NCI-H2227 treated with DMSO at 0.1 percent for 48 hours (cell line): Measurements from ENCODE around the gene KRT76.

Experiments used
- DNase-seq: peaks from one replicate; lab custom pipeline; 2025; lab: John Stamatoyannopoulos, UW

The KRT76 gene

DNA sequence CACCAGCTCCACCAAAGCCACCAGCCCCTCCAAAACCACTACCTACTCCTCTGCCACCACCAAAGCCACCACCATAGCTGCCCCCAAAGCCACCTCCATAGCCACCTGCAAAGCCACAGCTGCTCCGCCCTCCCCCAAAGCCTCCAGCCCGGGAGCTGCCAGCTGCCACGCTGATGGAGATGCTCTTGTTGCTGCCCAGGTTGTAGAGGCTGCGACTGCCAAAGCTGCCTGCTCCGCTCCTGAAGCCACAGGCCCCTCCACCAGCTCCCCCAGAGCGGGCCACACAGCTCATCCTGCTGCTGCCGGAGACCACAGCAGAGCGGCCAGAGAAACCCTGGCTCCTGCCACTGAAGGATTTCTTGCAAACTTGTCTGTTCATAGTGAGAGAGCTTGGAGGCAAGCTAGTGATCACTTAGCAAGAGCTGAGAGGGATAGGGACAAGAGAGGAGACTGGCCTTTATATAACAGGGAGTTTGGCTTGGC lies at the start of gene KRT76:
Gene KRT76 (minus strand): TSS at position 433 of the 483 bp plus-strand sequence. CDS start 54 bp downstream, at position 379.
- no peak for DNase-seq

DNA sequence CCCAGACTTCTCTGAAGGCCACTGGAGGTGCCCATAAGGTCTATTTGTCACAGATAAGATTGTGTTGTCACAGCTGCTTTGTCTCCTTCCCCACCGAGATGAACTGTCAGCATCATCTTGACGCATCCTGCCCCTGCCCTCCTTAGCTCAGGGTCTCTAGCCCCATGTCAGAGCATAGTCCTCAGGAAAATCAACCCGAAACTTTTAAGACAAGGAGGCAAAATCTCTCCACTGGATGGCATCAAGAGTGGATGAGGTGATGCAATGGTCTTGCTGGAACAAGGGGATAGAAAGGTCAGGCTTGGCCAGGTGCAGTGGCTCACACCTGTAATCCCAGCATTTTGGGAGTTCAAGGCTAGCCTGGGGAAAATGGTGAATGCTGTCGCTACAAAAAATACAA lies 48.8 kb upstream of the KRT76 start:
- DNase-seq, result no peak

DNA sequence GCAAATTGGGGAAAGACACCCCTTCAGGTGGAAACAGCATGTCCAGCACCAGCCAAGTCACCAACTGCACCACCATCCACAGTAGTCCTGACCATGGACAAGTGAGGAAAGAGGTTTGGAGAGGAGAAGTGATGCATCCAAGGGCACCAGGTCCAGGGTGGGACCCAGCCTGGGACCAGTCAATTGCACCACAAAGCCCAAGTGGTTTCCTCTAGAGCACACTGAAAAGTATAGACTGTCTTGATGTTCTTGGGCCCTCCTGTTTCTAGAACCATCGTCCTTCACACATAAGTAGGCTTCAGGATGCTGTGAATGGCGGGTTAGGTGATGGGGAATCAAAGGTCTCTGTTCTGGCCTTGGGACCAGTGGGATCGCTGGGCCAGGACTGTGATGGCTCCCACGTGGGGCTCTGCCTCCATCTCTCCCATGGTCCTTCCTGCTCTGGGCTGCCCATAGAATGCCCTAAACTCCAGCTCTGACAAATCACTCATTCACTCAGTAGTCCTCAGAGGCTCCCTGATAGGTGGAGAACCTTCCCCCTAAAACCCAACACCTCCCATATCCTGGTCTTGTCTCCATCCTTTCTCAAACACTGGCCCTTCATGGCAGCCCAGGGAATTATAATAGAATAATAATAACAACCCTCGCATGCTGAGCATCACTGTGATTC lies 47.7 kb upstream of the KRT76 start:
- no peak for DNase-seq

DNA sequence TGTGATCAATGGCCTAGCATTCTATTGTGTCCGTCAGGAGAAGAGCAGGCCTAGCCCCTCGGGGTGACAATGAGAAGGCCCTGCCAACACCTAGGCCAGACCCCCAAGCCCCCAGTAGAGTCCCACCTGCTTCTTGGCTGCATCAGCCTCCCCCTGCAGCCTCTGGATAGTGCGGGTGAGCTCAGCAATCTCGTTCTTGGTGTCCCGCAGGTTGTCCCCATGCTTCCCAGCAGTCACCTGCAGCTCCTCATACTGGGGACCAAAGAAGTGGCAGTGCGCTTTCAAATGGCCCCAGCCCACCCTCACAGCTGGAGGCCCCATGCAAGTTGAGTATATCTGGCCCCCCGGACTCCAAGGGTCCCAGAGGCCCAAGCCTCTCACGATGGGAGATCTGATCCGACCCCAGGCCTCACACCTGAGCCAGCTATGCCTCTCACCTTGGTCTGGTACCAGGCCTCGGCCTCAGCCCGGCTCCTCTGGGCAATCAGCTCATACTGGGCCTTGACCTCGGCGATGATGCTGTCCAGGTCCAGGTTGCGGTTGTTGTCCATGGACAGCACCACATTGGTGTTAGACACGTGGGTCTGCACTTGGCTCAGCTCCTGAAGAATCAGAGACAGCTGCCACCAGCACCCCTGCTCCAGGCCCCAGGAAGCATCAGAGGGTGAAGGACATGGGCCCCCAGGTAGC lies 46.8 kb upstream of the KRT76 start:
- DNase-seq, result no peak

DNA sequence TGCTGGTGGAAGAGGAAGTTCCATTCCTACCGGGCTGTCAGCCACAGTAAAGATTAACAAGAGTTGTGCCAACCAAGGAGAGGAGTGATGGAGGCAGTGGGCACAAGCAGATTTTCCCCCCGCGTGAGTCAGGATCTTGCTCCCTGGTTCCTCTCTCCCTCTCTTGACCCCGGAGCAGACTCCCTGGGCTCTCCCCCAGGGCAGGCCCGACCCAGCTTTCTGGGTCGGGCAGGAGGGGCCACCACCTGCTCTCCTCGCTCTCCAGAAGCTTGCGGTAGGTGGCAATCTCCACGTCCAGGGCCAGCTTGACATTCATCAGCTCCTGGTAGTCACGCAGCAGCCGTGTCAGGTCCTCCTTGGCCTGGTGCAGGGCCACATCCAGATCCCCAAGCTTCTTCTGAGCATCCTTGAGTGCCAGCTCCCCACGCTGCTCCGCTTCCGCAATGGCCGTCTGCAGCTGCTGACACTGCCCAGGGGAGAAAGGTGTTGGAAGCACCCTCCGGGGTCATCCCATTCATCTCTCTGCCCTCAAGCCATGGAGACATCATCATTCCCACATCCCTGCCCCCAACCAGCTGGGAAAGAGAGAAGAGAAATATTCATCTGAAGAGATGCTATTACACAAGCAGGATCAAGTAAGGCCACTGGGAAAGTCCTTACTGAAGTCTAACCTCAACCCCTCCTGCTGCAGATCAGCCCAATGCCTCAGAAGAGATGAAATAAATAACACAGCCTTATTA lies 45.8 kb upstream of the KRT76 start:
- DNase-seq, result no peak

DNA sequence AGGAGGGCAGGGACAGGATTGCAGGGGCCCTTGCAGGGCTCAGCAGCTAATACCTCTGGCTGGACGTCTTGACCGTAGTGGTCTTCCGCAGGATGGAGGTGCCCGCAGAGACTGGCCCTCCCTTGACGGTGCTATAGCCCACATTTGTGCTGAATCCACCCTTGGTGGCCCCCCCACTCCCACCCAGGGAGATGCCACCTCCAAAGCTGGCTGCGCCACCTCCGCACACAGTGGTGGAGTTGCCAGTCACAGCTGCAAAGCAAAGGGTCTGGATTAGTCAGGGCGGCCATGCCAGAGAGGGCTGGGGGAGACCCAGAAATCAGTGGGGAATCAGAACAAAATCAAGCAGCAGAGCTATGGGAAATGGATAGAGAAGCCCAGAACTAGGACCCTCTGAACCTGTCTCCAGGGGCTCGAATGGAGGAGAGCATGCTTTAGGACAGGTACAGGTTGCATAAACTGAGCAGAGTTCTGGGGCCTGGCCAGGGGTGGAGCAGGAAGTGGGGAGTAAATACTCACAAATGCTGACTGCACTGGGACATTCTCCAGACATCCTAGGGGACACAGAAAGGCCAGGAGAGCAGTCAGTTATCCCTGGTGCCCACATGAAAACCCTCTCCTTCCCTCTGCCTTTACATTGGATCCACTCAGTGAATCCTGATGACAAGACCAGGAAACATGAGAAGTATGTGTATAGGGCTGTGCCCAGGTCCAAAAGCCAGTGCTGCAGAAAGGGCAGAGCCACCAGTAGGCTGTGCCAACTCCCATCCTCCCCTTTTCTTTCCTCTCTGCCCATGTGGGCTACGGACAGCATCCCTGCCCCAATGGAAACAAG lies 44.9 kb upstream of the KRT76 start:
- no peak for DNase-seq

DNA sequence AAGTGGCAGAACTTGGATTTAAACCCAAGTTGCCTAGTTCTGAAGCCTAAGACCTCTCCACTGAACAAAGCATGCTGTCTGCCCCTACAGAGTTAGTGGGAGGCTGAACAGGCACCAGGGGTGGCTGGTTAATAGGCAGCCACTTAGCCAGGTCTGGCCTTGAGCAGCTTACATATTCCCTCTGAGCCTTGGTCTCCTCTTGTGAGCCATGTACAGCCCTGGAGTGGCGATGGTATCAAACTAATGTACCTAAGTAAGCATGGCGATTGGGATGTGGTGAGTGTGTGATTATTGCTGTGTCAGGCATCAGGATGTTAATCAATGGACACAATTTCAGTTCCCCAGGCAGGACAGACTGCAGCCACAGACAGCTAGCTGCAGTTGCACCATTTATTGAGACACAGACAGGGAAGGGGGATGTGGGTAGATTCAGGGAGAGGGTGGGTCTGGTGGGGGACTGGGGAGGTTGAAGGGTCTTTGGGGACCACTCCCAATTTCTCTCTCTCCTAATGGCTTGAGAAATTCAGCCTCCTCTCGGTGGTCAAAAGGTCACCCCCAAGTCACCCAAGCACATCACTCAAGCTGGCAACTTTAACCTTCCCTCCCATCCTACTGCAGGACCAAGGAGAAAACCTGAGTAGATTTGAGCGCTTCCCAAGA lies 44.1 kb upstream of the KRT76 start:
- DNase-seq, result no peak

DNA sequence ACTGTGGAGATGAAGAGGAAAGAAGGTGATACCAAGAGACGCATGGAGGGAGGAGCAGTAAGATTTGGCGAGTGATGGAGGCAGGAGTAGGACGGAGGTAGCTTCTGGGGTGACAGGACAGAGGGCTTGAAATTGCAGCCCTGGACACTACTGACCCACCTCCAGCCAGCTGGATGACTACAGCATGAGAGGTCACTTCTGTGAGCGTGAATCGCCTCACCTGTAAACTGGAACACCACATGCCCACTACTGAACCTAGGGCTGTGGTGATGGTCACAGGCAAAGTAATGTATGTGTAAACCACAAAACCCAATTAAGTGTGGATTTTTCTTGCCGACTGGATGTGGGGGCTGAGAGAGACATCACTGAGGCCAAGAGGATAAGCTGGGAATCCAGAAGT lies 43.4 kb upstream of the KRT76 start:
- no peak for DNase-seq

DNA sequence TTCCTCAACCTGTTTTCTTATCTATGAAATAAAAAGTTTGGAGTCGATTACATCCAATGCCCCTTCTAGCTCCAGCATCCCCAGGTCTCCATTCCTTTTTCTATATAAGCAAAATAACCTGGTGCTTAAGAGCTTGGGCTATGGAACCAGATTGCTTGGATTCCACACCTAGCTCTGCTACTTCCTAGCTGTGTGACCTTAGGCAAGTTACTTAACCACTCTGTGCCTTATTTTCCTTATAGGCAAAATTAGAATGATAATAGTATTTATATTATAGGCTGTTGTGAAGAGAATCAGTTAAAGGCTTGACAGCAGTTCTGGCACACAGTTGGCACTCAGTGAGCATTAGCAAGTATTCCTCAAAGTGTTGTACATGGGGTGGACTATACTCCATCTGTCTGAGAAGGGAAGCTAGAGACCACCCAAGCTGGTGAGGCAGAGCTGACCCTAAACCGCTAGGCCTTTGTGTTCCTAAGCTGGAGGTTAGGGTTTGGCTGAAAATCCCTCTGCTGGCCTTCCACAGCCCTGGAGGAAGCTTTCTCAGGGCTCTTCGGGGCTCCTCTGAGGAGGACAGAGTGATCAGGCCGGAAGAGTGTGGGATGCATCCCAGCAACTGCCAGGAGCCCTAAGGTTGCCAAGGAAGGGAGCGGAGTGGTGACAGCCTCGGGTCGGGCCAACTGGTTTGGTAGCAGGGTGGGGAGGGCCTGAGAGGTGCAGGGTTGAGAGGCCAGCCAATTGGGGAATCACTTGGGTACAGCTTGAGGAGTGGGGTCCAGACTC lies 42.8 kb upstream of the KRT76 start:
- DNase-seq, result no peak

DNA sequence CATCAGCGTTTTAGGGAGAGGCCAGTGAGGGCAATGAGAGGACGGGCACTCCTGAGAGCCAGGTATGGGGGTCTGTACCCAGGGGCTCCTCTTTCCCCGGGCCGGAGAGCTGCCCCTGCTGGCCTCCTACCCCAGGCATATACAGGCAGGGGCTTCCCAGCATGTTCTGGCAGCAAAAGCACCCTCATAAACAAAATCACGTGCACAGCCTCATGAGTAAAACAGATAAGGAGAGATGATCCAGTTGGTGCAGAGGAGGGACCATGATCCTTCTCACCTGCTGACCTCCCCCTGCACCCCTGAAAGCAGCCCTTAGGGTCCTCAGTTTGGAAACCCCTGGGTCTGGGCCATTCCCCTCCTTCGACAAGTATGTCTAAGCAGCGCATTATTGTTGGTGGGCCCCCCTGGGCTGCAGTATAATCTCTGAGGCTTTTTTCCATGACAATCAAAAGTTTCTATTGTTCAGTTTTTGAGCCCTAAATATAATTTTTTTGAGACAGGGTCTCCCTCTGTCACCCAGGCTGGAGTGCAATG lies 41.8 kb upstream of the KRT76 start:
- DNase-seq, result no peak

DNA sequence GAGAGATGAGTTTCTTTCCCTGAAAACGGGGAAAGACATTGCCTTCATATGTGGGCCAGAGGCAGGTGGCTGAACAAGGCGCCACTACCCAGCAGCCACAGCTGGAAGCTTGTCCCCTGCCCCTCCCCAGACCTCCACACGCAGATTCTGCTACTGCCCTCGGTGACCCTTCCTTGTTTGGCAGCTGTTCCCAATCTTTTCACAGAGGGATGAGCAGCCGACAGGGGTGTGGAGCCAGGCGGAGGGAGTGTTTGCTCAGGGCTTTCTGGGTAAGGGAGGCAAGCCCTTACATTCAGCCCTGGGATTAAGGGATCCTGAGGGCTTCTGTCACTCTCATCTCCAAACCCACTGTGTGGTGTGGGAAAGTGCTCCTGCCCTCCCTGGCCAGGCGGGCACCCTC lies 41.2 kb upstream of the KRT76 start:
- peak; percentile 13 for DNase-seq

DNA sequence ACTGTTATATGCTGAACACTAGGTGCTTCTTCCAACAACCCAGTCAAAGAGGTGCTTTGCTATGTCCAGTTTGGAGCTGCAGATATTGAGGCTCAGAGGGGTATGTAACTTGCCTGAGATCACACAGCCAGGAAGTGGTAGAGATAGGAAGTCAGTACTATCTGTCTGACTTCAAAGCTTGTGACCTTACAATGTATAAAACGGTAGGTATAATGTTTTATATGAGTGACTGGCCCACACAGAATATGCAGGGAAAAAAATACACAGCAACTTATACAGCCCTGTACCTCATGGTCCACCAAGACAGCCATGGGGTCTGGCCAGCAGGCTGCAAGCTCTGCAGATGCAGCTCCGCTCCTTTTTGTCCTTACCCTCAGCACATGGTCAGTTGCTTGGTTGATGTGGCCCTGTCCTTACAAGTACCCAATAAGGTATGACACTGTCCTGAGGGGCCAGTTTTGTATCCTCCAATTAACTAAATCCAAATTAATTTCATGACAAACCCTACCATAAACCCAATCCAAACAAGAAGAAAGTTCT lies 40.6 kb upstream of the KRT76 start:
- no peak for DNase-seq

DNA sequence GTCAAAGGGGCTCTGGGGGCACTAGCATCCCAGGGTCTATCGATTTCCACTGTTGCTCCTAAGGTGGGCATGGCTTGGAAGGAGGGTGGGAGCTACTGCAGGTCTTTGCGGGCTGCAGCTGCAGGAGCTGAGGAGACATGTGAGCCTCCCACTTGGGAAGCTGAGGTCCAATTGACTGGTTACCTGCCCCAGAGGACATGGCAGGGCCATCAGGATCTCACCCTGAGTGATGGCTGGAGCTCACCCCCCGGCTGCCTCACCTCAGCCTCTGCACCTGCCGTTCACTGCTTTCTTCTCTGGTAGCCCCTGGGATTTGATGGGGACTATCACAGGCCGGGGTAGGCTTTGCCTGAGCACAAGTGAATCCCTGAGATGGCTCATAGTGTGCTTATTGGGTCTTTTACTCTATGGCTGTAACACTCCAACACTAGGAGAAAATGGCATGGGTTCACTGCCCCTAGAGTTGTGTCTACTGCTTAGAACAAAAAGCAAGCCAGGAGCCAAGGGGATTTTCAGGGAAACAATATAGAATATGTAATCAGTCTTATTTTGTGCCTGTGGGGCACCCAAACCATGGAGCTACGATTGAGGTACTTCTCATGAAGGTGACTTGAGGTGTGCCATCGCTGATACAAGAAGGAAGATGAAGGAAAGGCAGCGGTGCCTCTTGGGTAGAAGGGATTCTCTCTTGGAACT lies 40.0 kb upstream of the KRT76 start:
- no peak for DNase-seq

DNA sequence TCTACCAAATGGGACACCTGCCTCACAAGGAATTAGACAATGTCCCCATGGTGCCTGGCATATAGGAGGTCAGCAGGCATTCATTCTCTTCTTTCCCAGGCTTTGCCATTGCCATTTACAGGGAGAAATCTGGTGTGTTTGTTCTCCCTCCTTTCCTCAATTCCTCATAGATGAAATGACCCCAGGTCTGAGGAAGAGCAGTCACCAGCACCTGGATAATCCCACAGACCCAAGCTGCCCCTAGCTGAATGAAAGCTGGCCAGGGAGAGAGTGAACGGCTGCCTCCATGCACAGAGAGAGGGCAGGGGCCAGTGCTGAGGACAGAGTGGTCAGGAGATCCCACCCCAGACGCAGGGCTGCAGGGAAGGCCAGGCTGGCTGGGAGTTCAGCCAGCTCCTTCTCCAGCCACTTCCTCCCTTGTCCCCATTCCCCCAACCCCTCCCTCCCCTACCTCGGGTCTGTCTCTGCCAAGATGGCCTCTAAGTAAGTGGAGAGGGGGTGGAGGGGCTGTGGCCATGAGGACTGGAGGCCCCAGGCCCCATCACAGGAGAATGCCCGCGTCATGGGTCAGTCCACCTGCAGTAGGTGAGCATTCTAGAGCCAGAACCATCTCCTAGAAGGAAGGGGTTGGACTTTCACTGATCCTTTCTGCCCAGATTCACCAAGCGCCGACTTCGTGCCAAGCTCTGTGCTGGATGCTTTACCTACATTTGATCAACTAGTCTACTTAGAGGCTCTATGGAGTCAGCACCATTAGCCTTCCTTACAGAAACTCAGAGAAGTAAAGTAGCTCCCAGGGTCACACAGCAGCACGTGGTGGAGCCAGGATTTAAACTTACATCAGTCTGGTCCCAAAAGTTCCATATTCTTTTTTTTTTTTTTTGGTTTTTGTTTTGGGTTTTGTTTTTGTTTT lies 38.8 kb upstream of the KRT76 start:
- DNase-seq, result no peak

DNA sequence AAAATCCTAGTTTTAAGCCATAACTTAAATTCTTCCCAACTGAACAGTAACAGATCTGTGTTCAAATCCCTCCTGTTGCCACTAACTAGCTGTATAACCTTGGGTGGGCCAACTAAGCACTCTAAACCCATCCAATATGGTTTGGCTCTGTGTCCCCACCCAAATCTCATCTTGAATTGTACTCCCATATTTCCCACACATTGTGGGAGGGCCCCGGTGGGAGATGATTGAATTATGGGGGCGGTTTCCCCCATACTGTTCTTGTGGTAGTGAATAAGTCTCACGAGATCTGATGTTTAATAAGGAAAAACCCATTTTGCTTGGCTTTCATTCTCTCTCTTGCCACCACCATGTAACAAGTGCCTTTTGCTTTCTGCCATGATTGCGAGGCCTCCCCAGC lies 38.0 kb upstream of the KRT76 start:
- no peak for DNase-seq

DNA sequence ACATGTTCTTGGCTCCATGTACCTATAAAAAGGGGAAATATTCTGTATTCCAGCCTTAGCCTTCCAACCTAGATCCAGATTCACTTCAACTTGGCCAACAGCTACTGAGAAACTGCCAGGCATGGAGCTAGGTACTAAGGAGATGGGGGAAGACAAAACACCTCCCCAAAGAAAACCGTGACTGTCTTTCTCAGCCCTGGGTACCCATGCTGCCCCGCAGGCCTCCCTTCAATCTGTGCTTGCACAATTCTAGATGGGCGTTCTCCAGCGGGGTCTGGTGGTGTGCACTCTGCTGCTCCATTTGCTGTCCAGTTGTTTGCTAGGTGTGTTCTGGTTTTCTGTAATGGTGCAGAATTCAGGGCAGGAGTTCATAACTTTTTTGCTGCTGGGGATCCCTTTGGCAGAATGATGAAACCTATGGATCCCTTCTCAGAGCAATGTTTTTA lies 37.6 kb upstream of the KRT76 start:
- no peak for DNase-seq

DNA sequence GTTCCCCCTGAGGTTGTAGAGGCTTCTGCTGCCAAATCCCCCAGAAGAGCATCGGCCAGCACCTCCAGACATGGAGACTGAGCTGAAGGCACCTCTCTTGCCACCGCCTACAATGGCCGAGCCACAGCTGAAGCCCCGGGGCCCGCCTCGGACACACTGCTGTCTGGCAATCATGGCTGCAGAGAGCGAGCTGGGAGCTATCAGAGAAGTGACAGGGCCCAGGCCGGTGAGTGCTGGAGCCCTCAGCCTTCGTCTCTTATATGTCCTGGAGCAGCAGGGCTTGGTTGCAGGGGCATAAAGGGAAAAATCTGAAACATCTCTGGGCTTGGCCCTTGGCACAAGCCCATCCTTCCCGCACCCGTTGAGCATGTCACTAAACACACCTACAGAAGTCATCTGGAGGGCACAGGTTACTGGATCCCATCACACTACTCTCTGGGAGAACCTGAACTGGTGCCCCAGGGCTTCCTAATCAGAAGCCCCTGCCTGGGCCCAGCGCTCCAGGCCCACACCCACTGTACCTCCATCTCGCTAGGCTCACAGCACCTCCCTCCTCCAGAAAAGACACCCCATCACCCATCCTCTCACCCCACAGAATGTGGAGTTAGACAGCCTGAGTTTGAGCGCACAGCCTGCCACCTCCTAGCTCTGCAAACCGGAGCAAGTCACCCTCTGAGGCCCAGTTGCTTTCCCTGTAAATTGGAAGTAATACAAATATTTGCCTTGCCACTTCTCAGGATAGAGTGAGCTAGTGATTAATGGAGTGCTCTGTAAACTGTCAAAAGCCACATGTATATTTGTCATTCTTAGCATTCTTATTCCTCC lies 37.0 kb upstream of the KRT76 start, which contains the start of gene KRT4:
Gene KRT4 (minus strand): TSS at position 232 of the 825 bp plus-strand sequence. CDS start 58 bp downstream, at position 174.
- no peak for DNase-seq
